Colonic mucosa (tissue), 4 donors: Measurements from ENCODE around the gene KCNG2. TPM values are rescaled to one million over a fixed set of nuclear protein-coding genes. Genes with fewer than 3 reads are reported as not detected.

Experiments used
- DNase-seq: peaks from one replicate; pipeline ENCODE4 v3.0.0-alpha.2; 2020
- H3K27ac ChIP-seq: fragments of 200-600 bp; one replicate; pipeline ENCODE4 v1.8.0; 2021
- H3K27me3 ChIP-seq: fragments of 200-600 bp; one replicate; pipeline ENCODE4 v1.8.0; 2021
- H3K36me3 ChIP-seq: fragments of 200-600 bp; one replicate; pipeline ENCODE4 v1.8.0; 2021
- H3K4me1 ChIP-seq: fragments of 200-600 bp; one replicate; pipeline ENCODE4 v1.8.0; 2021; ENCODE audit warnings: mild to moderate bottlenecking
- H3K4me3 ChIP-seq: fragments of 200-600 bp; one replicate; pipeline ENCODE4 v1.8.0; 2021
- H3K9ac ChIP-seq, 2 donors: one replicate each; pipeline ENCODE4 v1.7.0; 2013; ENCODE audit warnings: control low read depth in 2 of 2, low read depth in 2 of 2, low read length in 2 of 2
- H3K9me3 ChIP-seq: fragments of 200-600 bp; one replicate; pipeline ENCODE4 v1.8.0; 2021
- intact Hi-C: fragments of 100-400 bp; cut with DNase I; formaldehyde crosslinking; loops from one replicate; pipeline ENCODE4 v1.14.1; 2022
- total RNA-seq, 2 donors: library from RNA; stranded (reverse); fragmentation: NEBNext Ultra II Directional in 1 of 2; extraction: Animal tissue kit (Norgen Biotek cat#: 25700) in 1 of 2; gene quantifications; one replicate each; pipeline ENCODE4 v1.2.1, GENCODE V29; 2021
- TF ChIP-seq, protein P1 (sequence below): fragments of 200-600 bp; IDR thresholded peaks from one replicate; pipeline ENCODE4 v1.8.0; 2022; ENCODE audit warnings: antibody characterized with exemption, mild to moderate bottlenecking
- donor health status: healthy.
- donor health status: DM: no; HTN: no; CAD: no.
- donor health status: DM: no; HTN: no; CAD: no.

Gene KCNG2
- total RNA-seq, 2 donors from 2014 or later = 0.32 TPM; not detected in 1

DNA sequence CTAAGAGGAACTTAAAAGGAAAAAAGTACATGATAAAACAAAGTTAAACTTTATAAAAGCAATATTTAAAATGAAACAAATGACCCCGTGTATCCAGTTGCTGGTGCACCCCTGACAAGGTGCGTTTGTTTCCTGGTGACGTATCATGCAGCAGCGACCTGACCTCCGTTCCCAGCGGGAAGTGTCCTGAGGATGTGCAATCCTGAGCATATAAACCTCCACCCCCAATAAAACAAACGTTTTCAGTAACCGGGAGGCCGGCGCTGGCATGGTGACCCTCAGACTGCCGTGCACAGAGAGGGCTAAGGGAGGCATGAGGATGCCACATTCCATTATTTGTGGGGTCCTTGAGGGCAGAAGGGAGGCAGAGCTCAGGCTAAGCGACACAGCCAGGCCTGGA, 138.9 kb downstream of the KCNG2 start:
- intact Hi-C loops = loop anchor here (10.0 kb wide), 1 partner anchor 48 kb away; the partner anchor contains the start of gene TXNL4A
- TF ChIP-seq, protein P1, sequence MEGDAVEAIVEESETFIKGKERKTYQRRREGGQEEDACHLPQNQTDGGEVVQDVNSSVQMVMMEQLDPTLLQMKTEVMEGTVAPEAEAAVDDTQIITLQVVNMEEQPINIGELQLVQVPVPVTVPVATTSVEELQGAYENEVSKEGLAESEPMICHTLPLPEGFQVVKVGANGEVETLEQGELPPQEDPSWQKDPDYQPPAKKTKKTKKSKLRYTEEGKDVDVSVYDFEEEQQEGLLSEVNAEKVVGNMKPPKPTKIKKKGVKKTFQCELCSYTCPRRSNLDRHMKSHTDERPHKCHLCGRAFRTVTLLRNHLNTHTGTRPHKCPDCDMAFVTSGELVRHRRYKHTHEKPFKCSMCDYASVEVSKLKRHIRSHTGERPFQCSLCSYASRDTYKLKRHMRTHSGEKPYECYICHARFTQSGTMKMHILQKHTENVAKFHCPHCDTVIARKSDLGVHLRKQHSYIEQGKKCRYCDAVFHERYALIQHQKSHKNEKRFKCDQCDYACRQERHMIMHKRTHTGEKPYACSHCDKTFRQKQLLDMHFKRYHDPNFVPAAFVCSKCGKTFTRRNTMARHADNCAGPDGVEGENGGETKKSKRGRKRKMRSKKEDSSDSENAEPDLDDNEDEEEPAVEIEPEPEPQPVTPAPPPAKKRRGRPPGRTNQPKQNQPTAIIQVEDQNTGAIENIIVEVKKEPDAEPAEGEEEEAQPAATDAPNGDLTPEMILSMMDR = no peak
- H3K9ac ChIP-seq = no peak overlapping the region
- no peak overlapping the region for H3K4me3 ChIP-seq
- peak; percentile 71 for DNase-seq
- H3K36me3 ChIP-seq = peaks cover 4% of the 10 kb centered on the region
- no peaks in the 10 kb centered on the region for H3K9me3 ChIP-seq
- H3K27me3 ChIP-seq = no peaks in the 10 kb centered on the region
- peaks cover 20% of the 10 kb centered on the region for H3K4me1 ChIP-seq
- peak overlapping the region; percentile 70 for H3K27ac ChIP-seq

DNA sequence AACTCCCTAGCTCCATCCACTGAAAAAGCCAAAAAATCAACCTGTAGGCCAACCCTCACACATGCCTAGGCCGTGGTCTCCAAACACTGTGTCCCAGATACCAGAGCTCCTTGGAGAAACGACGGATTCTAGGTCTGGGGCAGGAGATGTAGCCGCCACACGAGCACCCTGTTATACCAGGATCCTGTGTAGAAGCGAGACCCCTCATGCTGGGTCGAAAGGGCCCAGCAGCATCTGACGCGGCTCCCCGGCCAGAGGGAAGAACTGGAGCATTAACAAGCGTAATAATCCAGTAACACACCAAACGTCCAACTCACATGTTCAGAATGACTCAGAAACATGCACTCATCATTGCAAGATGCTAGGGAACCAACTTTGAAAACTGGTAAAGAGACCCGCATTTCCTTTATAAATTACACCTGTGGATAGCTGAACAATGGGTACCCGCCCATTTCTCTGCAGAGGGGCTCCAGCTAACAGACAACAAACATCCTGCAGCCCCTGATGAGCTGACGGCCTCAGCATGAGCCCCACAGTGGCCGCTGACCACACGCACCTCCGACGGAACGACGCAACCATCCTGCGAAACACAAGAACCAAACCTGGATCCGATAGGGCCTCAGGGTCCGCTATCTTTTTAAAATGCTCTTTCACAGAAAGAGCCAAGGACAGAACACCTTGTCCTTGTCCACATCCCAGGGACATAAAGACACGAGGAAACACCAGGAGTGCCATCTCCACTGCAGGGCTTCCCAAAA, 139.5 kb downstream of the KCNG2 start:
- H3K36me3 ChIP-seq = peaks cover 4% of the 10 kb centered on the region
- no peak overlapping the region for H3K9ac ChIP-seq
- peaks cover 22% of the 10 kb centered on the region for H3K4me1 ChIP-seq
- DNase-seq = peak; percentile 19
- TF ChIP-seq, protein P1 = no peak
- no peaks in the 10 kb centered on the region for H3K27me3 ChIP-seq
- H3K27ac ChIP-seq = peak overlapping the region; percentile 28
- intact Hi-C loops = loop anchor here (10.0 kb wide), 1 partner anchor 48 kb away; the partner anchor contains the start of gene TXNL4A
- H3K9me3 ChIP-seq = no peaks in the 10 kb centered on the region
- H3K4me3 ChIP-seq = no peak overlapping the region

DNA sequence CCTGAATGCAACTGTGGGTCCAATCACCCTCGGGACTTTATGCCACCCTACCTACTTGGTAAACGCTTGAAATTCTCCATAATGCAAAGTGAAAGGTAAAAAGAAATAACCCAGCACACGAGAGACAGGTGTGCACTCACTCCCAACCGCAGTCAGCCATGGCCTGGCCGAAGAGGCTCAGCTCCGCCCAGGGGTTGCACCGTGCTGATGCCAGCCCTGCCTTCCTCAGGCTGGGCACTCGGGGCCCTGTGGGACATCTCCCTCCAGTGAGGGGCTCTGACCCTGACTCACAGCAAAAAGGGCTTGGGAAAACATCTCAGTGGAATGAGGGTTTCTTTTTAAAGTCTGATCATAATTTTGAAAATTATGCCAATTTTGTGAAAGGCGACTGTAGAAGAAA, 140.5 kb downstream of the KCNG2 start:
- peaks cover 4% of the 10 kb centered on the region for H3K36me3 ChIP-seq
- TF ChIP-seq, protein P1 = no peak
- H3K4me1 ChIP-seq = peaks cover 28% of the 10 kb centered on the region
- peak; percentile 52 for DNase-seq
- intact Hi-C loops = loop anchor here (10.0 kb wide), 1 partner anchor 47 kb away; the partner anchor contains the start of gene TXNL4A
- no peaks in the 10 kb centered on the region for H3K9me3 ChIP-seq
- H3K27ac ChIP-seq = no peak overlapping the region
- peak overlapping the region in 1 of 2 donors; percentile 54 for H3K9ac ChIP-seq
- no peaks in the 10 kb centered on the region for H3K27me3 ChIP-seq
- no peak overlapping the region for H3K4me3 ChIP-seq

DNA sequence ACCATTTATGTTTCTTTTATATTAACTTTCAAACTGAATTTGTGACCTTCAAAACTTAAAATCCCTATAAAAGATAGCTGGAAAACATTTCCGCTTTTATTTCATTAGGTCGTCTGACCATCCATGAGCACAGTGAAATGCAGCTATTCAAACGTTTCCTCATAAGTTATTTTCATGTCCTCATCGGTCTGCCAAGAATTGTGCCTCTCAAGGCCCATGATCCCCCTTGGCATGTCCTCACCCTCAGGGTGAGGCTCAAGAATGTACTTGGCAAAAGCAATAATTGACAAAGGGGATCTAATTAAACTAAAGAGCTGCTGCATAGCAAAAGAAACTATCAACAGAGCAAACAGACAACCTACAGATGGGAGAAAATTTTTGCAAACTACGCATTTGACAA, 141.4 kb downstream of the KCNG2 start:
- Histone ChIP-seq H3K27ac (no peak overlapping the region), H3K9ac (no peak overlapping the region), H3K4me1 (peaks cover 32% of the 10 kb centered on the region), H3K27me3 (no peaks in the 10 kb centered on the region), H3K36me3 (peaks cover 4% of the 10 kb centered on the region), H3K4me3 (no peak overlapping the region), H3K9me3 (no peaks in the 10 kb centered on the region)
- peak; percentile 26 for DNase-seq
- TF ChIP-seq, protein P1 = no peak
- intact Hi-C loops = loop anchor here (10.0 kb wide), 1 partner anchor 46 kb away; the partner anchor contains the start of gene TXNL4A

DNA sequence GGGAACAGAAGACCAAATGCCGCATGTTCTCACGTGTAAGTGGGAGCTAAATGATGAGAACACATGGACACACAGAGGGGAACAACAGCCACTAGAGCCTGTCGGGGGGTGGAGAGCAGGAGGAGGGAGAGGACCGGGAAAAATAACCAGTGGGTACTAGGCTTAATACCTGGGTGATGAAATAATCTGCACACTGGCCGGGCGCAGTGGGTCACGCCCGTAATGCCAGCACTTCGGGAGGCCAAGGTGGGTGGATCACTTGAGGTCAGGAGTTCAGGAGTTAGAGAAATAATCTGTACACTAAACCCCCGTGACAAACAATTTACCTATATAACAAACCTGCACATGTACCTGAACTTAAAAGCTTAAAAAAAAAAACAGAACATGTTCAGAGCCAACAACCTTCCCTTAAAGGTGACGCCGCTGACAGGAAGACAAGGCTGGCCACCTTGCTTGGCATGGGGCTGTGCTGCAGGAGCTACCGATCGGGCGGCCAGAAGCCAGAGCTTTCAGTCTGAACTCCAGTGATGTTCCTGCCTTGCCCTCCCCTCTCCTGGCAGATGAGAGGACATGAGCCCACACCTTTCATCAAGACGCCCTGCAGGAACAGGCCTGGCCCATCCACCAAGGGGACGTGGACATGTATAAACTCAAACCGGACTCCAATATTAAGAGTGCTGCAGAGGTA, 142.5 kb downstream of the KCNG2 start:
- Histone ChIP-seq H3K27ac (no peak overlapping the region), H3K36me3 (peaks cover 4% of the 10 kb centered on the region), H3K9me3 (no peaks in the 10 kb centered on the region), H3K4me3 (no peak overlapping the region), H3K4me1 (peaks cover 28% of the 10 kb centered on the region), H3K9ac (no peak overlapping the region), H3K27me3 (no peaks in the 10 kb centered on the region)
- TF ChIP-seq, protein P1 = no peak
- DNase-seq = peak; percentile 22
- intact Hi-C loops = loop anchor here (10.0 kb wide), 2 partner anchors 95 to 205 kb away; partner anchors contain the start of gene RBFA
